Body of pancreas (tissue), 4 donors: ENCODE data around the gene HTR3E. TPM values are rescaled to one million over a fixed set of nuclear protein-coding genes. Genes with fewer than 3 reads are reported as not detected.

Experiments used
- ATAC-seq: fragments of 150-250 bp; one replicate; pipeline ENCODE4 v1.9.1; 2016
- DNase-seq, 4 donors: peaks; one replicate each; pipeline ENCODE4 v3.0.0-alpha.2; 2019
- H3K27ac ChIP-seq, 4 donors: fragments of 200-600 bp; sonication (generic); 1 replicate in 3 of 4; 2 replicates in 1 of 4; pipeline versions ENCODE4 v1.5.1 to v1.6.1; 2016 to 2019; ENCODE audit warnings: mild to moderate bottlenecking in 1 of 4, mixed read lengths in 1 of 4, moderate library complexity in 1 of 4
- H3K27me3 ChIP-seq, 2 donors: fragments of 200-600 bp; sonication (generic); one replicate each; pipeline ENCODE4 v1.6.0; 2016; ENCODE audit warnings: mild to moderate bottlenecking in 1 of 2
- H3K36me3 ChIP-seq, 2 donors: fragments of 200-600 bp; sonication (generic); replicated peaks in 1 of 2; 2 replicates each; pipeline ENCODE4 v1.5.1; 2016; ENCODE audit warnings: low read depth in 2 of 2; ENCODE audit not compliant: insufficient read depth in 1 of 2
- H3K4me1 ChIP-seq: fragments of 200-600 bp; sonication (generic); one replicate; pipeline ENCODE4 v1.6.0; 2016
- H3K4me3 ChIP-seq, 2 donors: fragments of 200-600 bp; sonication (generic); 1 replicate in 1 of 2; 2 replicates in 1 of 2; pipeline ENCODE4 v1.5.1; 2016 to 2019
- H3K9me3 ChIP-seq, 3 donors: fragments of 200-600 bp; sonication (generic); 1 replicate in 2 of 3; 2 replicates in 1 of 3; pipeline ENCODE4 v1.5.1; 2016
- CTCF ChIP-seq, 7 experiments: fragments of 450-650 bp in 4 of 7; fragments of 200-600 bp in 3 of 7; sonication (generic) in 3 of 7; IDR thresholded peaks; one replicate each; pipeline ENCODE4 v1.5.1; 2016 to 2019; ENCODE audit warnings: antibody characterized with exemption in 7 of 7
- POLR2A ChIP-seq, 3 donors: fragments of 450-650 bp; IDR thresholded peaks; one replicate each; pipeline ENCODE4 v1.6.1; 2016; ENCODE audit warnings: antibody characterized with exemption in 3 of 3, mild to moderate bottlenecking in 2 of 3
- WGBS, 2 donors: methylation state at CpG; one replicate each; pipeline ENCODE4 v1.1.5; 2017; 5-methylcytosine and 5-hydroxymethylcytosine counted together
- intact Hi-C: fragments of 100-400 bp; cut with DNase I; formaldehyde crosslinking; loops from one replicate; pipeline ENCODE4 v1.15.1; 2023
- total RNA-seq, 2 donors: library from RNA; depleted of rRNA; stranded (reverse); fragments of >200 nt; gene quantifications; one replicate each; pipeline ENCODE4 v1.1.0, GENCODE V29; 2016

The HTR3E gene
- total RNA-seq, 2 donors from 2014 or later: not detected

DNA sequence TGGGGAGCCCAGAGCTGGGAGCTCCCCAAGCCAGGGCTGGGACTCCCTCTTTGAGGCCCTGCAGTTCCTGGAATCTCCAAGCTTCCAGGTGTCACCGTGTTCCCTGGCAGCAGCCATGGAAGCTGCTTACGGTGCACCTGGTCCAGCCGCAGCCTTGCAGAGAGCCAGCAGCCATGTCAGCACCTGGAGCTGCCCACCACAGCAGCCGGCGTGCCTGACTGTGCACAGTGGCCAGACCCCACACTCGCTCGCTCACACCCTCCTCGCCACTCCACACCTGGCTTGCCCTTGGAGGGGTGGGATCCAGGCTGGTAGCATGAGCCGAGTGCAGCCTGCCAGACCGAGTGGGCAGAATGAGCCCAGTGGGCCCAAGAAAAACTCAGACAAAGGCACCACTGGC, 14.8 kb upstream of the HTR3E start:
- WGBS, 2 donors: 82 to 91% methylated on average over 2 to 10 of the region's 10 CpGs
- DNase-seq (no peak), ATAC-seq (no peak)
- H3K27ac ChIP-seq: no peak overlapping the region
- H3K4me3 ChIP-seq: no peak overlapping the region
- H3K36me3 ChIP-seq: no peaks in the 10 kb centered on the region
- no peaks in the 10 kb centered on the region for H3K27me3 ChIP-seq
- no peaks in the 10 kb centered on the region for H3K9me3 ChIP-seq
- intact Hi-C loops: no loop called here
- TF ChIP-seq POLR2A (IDR thresholded peaks at IDR 0.05): no peak
- no peak for TF ChIP-seq CTCF (IDR thresholded peaks at IDR 0.05)
- H3K4me1 ChIP-seq: no peaks in the 10 kb centered on the region

DNA sequence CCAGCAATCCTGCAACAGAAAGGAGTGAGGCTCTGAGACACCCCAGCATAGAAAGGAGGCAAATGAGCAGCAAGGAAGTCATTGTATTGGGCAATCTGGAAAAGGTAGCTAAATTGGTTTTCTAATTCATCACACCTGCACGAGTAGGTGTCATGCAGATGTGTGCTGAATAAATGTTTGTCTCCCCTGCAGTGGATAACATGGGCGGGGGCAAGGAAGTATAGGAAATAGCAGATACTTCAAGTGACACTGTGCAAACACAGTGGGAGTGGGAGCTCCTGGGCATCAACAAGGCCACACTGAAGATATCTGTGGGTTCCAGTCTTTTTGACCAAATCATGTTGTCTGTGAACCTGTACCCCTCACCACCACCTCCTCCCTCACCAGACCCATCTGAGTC, 14.4 kb upstream of the HTR3E start:
- TF ChIP-seq CTCF (IDR thresholded peaks at IDR 0.05) (no peak), POLR2A (IDR thresholded peaks at IDR 0.05) (no peak)
- Histone ChIP-seq H3K27me3 (no peaks in the 10 kb centered on the region), H3K9me3 (no peaks in the 10 kb centered on the region), H3K4me3 (no peak overlapping the region), H3K36me3 (no peaks in the 10 kb centered on the region), H3K4me1 (no peaks in the 10 kb centered on the region), H3K27ac (no peak overlapping the region)
- 43 to 60% methylated on average over 2 of the region's 2 CpGs for WGBS, 2 donors
- ATAC-seq (no peak), DNase-seq (no peak)
- intact Hi-C loops: no loop called here

- no peak for TF ChIP-seq POLR2A (IDR thresholded peaks at IDR 0.05)
- no peak for TF ChIP-seq CTCF (IDR thresholded peaks at IDR 0.05)
- no peak for ATAC-seq
- Histone ChIP-seq H3K4me1 (no peaks in the 10 kb centered on the region), H3K9me3 (no peaks in the 10 kb centered on the region), H3K27ac (no peak overlapping the region), H3K4me3 (no peak overlapping the region), H3K36me3 (no peaks in the 10 kb centered on the region), H3K27me3 (no peaks in the 10 kb centered on the region)
- intact Hi-C loops: no loop called here
- DNase-seq: no peak
- 50 to 62% methylated on average over 3 of the region's 3 CpGs for WGBS, 2 donors
Measured at GRCh38 chr3:184085389-184085852, 11.4 kb upstream of the HTR3E start.

GRCh38 chr3:184092199-184092598, 4.7 kb upstream of the HTR3E start:
- intact Hi-C loops: no loop called here
- WGBS, 2 donors: 83 to 94% methylated on average over 3 of the region's 3 CpGs
- DNase-seq: no peak
- no peak for ATAC-seq
- H3K36me3 ChIP-seq: no peaks in the 10 kb centered on the region
- no peak overlapping the region for H3K4me3 ChIP-seq
- no peaks in the 10 kb centered on the region for H3K4me1 ChIP-seq
- peaks cover 0 to 11% (median 0%) of the 10 kb centered on the region in 3 donors for H3K9me3 ChIP-seq
- H3K27me3 ChIP-seq: no peaks in the 10 kb centered on the region
- no peak for TF ChIP-seq CTCF (IDR thresholded peaks at IDR 0.05)
- TF ChIP-seq POLR2A (IDR thresholded peaks at IDR 0.05): no peak
- H3K27ac ChIP-seq: no peak overlapping the region

DNA sequence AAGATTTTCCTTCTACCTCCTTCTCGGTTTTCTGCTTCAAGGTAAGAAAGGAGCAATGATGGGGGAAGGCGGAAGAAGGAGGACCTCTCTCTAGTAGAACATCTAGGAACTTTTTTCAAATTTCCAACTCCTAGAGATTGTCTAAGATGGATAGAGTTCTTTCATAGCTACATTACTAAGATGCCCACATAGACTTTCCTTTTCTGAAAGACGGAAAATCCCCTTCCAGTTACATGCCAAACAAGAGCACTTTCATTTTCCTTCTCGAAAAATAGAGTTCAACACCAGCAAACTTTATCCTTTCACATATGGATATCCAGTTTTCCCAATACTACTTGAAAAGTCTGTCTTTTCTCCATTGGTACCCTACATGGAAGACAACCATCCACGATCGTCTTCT, 692 bp downstream of the HTR3E start:
- TF ChIP-seq POLR2A (IDR thresholded peaks at IDR 0.05): no peak
- no peak for TF ChIP-seq CTCF (IDR thresholded peaks at IDR 0.05)
- ATAC-seq: no peak
- Histone ChIP-seq H3K36me3 (no peaks in the 10 kb centered on the region), H3K9me3 (peaks cover 0 to 6% (median 0%) of the 10 kb centered on the region in 3 donors), H3K27ac (no peak overlapping the region), H3K4me1 (no peaks in the 10 kb centered on the region), H3K27me3 (no peaks in the 10 kb centered on the region), H3K4me3 (no peak overlapping the region)
- DNase-seq: no peak
- intact Hi-C loops: no loop called here
- 66 to 77% methylated on average over 6 of the region's 6 CpGs for WGBS, 2 donors
